Fibroblast of skin of left quadriceps (primary cell): ENCODE results near the gene KRT3.
"Not testable (repeated sequence)": the region's sequence is repeated elsewhere in the genome, so short reads cannot be mapped to it uniquely, and the experiment has no call there.

Experiments used
- DNase-seq, 2 experiments: peaks; one replicate each; pipeline ENCODE4 v3.0.0-alpha.2; 2013; ENCODE audit warnings: low read depth in 2 of 2

KRT3 gene

DNA sequence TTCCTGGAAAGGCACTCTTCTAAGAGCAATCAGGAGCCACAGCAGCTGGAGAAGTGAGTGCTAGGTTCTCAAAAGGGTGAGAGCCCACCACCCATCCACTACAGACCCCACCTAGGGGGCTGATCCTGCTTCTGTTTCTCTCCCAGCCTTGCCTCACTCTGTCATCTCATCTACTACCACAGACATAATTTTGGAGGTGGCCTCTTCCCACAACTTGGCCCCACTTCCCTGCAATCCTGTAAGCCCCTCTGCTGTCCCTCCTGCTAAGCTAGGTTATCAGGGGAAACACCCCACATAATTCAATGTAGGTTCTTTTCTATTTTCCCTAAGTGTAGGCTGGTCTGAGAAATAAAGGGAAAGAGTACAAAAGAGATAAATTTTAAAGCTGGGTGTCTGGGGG, 35.3 kb downstream of the KRT3 start:
- DNase-seq: no peak

DNA sequence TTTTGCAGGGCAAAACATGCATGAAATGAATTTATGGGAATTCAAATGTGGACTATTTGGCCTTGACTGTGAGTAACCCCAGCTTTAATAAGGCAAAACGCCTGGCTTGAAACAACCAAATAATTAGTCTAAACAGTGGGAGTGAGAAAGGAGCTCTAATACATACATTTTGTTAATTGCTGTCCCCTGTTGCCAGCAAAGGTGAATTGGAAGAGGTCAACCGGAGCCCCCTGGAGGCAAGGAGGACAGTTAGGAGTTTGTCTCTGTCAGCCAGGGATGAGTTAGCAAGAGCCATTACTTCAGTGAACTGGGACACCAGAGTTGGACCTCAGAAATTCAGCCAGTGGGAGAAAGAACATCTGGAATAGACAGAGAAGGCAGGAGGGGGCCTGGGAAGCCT, 36.2 kb downstream of the KRT3 start:
- DNase-seq: no peak

DNA sequence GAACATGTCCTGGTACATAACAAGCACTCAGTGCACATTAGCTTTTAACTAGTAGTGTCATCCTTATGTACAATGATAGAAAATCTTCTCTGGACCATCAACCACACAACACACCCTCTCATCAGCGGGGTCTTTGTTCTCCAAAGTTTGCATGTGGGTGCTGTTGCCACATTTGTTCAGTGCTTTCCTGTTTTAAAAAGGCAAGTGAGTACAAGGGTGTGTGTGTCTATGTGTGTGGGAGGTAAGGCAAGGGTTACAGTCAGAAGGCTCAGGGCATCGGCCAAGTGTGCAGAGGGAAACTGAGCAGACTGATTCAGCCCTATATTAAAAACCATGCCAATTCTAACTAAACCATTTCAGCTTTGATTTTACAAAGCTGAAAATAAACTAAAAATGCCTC, 36.7 kb downstream of the KRT3 start:
- no peak for DNase-seq

DNA sequence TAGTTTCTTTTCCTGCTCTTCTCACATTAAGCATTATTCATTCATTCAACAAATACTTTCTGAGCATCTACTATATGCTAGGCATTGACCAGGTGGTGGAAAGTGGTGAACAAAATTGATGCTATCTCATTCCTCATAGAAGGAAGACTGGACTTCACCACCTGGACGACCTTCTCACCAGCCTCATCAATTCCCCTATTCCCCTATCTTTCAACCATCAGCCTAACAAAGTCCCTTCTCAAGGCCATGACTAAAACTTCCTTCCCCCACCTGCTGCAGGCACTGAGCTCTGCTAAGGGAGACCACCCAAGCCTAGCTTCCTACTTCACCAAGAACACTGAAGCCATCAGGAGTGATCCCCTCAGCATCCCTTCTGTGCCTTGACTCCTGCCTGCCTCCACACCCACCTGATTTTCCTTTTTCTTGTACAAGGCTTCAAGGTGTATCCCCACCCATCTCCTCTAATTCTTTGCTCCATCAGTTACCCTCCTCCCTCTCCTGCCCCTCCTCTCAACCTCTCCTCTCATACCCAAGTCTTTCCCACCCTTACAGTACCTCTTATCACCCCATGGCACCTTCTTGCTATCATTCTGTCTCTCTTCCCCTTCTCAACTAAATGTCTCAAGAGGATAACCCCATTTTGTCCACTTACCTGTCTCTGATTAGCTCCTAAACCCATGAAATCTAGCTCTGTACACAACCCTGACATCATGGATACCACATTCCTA, 38.3 kb downstream of the KRT3 start:
- no peak for DNase-seq

DNA sequence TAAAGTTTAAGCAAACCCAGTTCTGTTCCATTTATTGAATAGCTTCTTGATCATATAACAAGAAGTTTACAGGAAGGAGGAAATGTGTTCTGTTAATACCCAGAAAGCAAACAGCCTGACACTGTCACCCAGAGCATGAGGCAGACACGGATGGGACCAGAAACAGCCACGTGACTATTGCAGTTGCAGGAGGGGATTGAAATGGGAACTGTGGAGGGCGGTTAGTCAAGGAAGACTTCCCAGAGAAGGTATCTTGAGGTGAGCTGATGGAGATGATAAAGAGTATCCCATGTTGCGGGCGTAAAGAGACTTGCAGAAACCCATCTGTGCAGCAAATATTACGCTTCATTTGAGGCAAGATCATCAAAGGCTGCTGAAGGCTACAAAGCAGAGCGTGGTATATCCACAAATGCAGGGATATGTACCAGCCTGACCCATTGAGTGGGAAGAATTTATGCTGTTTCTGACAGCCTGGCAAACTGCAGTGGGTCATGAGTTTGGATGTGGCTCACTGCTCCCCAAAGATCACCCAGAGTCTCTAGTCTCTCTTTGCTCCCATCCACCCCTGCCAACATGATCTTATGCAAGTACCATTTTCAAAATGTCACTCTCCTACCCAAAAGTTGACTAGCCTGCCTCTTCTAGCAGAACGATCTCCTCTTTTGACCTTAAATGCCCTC, 39.5 kb downstream of the KRT3 start:
- DNase-seq: no peak

DNA sequence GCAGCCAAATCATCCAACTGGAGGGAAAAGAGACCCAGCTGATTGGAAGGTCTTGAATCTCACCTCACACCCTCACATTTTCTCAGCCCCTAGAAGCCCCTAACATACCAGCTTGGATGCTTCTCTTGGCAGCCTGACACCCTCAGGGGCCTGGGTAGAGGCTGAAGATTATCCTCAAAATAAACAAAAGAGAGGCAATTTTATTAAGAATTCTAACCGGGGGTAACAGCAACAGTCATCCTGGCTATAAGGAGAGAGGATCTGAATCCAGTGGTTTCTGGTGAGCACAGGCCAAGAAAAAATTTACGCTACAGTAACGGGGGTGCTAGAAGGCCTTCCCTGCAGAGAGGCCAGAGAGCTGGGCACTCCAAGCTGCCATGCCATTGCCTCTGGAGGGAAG, 40.4 kb downstream of the KRT3 start:
- DNase-seq: no peak

DNA sequence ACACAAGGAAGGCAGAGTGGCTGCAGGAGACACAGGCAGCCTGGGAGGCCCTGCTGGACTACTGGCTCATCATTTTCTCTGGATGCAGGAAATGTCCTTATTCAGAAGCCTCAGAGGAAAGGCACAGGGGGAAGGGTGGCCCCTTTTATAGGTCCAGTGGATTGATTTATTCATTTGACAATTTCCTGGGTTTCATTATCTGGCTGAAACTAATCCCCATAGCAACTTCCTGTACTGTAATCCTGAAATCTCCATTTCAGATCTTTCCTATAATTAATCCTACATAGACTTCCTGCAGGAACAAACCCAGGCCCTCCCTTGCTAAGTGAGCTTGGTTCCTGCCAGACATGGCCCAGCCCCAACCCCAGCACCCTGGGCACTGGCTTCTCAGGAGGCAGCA, 41.8 kb downstream of the KRT3 start:
- DNase-seq: no peak

DNA sequence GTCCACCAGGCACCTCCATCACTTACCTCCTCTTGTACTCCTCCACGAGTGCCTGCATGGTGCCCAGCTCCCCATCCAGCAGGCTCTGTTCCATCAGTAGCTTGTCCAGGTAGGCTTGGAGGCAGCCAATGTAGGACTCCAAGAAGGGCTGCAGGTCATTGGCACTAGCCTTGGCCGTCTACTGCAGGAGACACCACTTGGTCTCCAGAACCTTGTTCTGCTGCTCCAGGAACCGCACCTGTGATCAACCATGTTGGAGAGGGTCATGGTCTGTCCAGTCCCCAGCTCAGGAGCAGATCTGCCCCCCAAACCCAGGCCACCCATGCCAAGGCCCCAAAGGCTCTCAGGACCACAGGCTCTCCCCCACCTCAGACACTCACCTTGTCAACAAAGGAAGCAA, 42.6 kb downstream of the KRT3 start:
- DNase-seq: no peak

DNA sequence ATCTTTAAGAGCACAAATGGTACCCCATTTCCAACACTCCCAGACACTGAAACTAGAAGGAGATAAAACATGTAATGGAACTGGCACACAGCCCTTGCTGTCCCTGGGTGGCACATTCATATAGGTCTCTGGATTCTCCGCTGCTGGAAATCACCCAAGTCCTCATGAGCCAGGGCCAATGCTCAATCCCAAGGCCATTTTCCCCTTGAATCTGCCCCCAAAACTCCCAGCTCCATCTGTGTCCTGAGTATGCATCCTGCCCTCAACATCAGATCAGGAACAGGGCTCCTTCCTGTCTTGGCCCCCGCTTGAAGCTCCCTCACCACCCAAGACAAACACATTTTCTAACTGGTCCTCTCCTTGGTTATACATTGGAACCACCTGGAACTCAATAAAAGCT, 43.4 kb downstream of the KRT3 start:
- no peak for DNase-seq

DNA sequence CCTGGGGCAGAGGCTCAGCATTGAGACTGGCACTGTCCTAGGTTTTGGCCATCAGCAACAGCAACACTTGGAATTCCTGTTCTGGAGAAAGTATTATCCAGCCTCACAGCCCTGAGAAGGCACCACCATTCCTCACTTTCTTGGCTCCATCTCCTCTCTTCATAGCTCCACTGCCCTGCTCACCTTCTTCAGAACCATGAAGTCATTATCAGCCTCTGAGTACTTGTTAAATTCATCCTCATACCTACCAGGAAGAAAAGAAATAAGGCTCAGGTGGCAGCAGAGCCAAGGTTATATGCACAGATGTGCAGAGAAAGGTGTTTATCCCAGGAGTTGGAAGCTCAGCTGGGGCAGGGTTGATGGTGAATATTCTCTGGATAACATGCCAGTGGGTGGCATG, 44.1 kb downstream of the KRT3 start:
- DNase-seq: no peak

DNA sequence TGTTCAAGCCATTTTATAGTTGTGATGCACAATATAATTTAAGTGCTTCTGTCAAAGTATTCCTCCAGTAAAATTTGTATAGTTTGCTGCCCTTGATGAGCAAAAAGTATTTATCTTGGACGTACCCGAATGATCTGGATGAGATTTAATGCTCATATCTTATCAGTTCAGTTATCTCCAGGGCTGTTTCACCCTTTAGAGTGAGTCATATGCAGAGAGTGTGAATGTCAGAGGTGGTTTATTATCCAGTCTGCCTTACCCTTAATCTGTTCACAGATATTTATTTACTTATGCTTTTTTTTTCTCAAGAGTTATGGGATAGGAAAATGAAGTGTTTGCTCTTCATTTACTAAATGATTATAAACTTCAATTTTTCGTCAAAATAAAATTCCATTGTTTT, 45.4 kb downstream of the KRT3 start:
- DNase-seq: not testable (repeated sequence)

DNA sequence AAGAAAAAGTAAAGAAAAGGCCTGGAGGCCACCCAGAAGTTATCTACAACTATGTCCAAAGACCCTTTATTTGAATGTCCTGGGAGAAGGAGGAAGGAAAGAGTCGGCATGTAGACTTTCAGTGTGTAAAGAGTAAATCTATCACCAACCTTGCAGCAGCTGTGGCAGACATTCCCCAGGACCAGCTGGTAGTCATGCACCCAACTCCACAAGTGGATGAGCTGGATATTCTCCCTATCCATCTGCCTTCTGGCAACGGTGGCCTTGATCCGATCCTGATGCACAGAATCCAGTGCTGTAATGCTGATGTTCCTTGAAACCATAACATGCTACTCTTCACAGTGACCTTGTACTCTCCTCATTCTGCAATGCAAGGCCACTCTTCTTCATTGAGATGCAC, 46.1 kb downstream of the KRT3 start:
- no peak for DNase-seq

DNA sequence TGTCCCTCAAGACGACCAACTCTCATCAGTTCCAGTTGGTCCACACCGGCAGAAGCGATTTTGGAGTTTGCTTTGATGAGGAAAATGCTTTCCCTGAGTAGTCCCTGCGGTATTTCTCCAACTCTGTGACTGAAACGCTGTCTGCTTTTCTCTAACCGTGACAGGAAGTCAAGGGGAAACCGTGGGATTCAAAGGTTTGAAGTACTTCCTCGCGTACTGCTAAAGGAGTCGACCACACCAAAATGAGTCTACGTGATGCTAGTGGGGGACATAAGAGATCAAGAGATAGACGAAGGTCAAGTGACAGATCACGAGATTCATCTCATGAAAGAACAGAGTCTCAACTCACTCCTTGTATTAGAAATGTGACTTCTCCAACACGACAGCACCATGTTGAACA, 47.3 kb downstream of the KRT3 start:
- no peak for DNase-seq

DNA sequence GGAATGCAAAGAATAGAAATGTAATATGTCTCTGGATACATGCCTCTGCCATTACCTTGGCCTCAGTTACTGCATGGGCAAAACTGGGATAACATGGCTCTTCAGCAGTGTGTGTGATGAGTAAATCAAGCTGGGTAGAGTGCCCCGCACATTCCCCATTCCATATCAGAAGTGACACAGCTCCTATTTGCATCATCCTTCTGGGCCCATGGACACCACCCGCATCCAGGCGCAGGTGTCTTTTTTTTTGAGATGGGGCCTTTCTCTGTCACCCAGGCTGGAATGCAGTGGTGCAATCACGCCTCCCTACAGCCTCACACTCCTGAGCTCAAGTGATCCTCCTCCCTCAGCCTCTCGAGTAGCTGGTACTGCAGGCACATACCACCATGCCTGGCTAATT, 50.4 kb downstream of the KRT3 start:
- no peak for DNase-seq

DNA sequence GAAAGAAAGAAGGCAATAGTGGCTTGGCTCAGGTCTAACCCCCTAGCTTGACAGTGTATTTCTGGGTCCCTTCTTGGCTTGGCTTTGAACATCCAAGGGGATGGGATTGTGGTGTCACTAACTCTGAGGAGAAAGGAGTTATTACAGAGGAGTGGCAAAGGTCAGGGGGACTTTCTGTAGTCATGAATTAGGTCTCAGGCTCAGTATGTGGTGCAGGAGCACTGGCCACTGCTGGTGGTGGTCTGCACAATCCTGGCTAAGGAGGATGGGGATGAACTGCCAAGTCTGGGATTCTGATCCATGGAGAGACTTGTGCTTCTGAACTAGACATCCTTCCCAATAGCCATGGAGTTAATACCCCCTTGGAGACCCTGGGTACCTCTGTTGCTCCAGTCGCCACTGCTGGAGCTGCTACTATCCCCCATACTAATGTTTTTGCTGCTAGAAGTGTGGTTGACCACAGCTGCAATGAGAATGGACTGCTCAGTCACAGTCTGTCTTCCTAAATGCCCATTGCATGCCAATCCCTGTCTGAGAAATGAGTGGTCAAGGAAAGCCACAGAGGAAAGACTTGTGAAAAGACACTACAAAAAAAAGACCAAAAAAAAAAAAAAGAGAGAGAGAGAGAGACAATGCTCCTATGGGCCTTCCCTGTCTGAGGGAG, 51.3 kb downstream of the KRT3 start:
- DNase-seq: no peak

DNA sequence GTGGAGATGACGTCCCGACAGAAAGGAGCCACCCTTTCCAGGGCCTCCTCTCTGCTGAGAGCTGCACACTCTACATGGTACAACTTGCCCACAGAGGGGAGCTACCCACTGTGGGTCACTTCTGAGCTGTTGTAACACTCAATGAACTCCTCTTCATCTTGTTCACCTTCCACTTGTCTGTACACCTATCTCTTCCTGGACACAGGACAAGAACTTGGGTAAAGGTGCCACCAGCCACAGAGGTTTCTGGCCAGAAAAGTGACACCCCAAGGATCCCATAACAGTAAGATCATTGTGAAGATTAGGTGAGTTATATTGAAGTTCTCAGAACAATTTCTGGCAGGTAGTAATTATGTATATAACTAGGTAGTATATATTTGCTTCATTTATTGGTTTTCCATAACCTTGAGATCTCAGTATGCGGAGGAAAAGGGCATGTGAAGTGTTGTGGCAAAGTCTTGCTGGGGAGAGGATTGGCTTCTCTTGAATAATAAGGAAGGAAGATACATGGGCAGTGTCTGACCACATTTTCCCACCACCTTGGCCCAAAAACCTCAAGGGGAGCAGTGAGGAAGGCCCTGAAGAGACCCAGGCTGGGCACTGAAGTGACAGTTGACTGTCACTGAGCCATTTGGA, 53.0 kb downstream of the KRT3 start:
- no peak for DNase-seq

DNA sequence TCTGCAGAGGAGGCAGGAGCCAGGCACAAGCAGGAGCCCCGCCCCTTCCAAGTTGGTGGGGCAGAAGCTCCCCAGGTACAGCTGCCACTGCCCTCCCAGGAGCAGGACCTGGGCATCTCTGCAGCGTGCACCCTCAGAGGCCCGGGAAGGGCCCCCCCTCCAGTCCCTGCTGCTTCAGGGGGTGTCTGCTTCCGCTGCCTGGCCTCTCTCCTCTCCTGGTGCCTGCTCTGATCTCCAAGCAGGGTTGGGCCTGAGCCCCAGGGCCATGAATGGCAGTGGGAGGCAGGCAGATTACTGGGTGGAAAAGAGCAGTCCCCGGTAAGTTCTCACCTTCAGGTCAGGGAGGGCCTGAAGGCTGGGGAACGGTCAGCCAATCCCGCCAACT, 53.7 kb downstream of the KRT3 start:
- DNase-seq: no peak

DNA sequence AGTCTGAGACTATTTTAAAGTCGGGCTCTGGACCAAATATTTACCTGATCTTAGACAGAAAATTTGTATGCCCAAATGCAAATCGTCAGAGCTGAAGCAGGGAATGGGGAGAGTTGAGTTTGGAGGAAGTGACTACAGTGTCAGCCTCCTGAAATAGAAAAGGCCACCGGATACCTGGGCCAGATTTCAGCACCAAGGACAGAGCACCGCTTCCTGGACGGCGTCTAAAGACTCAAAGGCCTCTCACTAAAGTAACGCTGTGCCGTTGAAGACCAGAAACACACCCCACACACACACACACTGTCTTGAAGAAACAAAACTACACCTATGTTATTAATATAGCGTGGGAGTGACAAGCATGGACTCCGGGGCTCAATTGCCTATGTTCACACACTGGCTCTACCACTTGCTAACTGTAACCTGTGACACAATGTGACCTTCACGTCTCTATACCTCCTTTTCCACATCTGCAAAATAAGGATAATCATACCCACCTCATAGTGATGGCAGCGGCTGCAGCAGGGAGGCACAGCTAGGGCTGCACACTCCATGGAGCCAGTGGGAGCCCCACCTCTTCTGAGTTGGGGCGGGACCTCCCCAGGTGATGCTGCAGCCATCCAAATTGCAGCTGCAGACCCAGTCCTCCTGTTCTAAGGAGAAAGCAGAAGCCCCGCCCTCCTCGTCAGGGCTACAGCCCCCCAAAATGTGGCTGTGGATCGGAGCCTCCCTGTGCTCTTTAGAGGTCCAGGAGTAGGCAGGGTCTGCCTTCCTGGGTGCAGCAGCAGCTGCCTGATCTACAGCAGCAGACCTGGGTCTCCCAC, 54.3 kb downstream of the KRT3 start:
- peak; percentile 21 to 30 for DNase-seq

DNA sequence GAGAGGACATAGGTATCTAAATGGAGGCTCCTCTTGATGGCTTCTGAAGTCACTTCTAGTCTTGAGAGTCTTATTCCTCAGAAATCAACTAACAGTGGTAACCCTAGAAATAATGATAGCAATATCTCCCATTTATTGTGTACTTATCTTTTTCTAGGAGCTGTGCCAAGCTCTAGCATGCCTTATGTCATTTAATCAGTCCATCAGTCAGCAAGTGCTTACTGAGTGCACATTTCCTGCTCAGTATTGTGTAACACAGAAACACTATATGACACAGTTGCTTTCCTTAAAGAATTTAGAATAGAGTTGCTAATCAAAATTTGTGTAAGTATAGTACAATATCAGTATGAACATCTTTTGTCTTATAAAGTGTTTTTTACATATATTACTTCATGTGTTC, 55.3 kb downstream of the KRT3 start:
- DNase-seq: no peak

DNA sequence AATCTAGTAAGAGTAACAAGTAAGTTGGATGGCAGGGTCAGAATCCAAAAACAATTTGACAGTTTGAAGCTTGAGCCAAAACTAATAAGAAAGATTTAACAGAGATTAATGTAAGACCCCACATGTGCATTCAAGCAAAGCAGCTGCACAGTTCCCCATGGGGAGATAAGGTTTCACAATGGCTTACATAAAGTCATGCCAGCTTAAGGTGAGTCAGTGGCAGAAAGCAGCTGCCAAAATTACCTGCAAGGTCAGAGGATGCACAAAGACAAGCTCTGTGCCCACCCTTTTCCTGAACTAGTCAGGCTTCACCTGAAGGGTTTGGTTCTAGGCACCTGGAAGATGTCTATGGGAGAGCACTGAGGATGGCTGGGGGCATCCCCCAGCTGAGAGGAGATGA, 56.0 kb downstream of the KRT3 start:
- no peak for DNase-seq
